HG03457 (cell line): ENCODE measurements around the gene TTC23L.

Experiments used
- ATAC-seq: cut with Tn5 transposase; IDR thresholded peaks from one replicate; pipeline ENCODE4 v1.9.1; 2021; ENCODE audit warnings: moderate number of reproducible peaks; ENCODE audit not compliant: unreplicated experiment

TTC23L gene

GRCh38 chr5:34832568-34832967 is 6.4 kb upstream of the TTC23L start:
- ATAC-seq: no peak

- ATAC-seq: no peak
Measured at GRCh38 chr5:34833090-34833489, 5.9 kb upstream of the TTC23L start.

GRCh38 chr5:34833976-34834793 is 4.8 kb upstream of the TTC23L start:
- ATAC-seq: no peak

- no peak for ATAC-seq
Measured at GRCh38 chr5:34834794-34835089, 4.2 kb upstream of the TTC23L start.

GRCh38 chr5:34835664-34836063 is 3.3 kb upstream of the TTC23L start:
- ATAC-seq: no peak

GRCh38 chr5:34841816-34842215 is 2.9 kb downstream of the TTC23L start:
- ATAC-seq: no peak

GRCh38 chr5:34842554-34842953 is 3.6 kb downstream of the TTC23L start:
- ATAC-seq: no peak

GRCh38 chr5:34843497-34843896 is 4.5 kb downstream of the TTC23L start:
- ATAC-seq: no peak

- no peak for ATAC-seq
Measured at GRCh38 chr5:34844106-34844505, 5.1 kb downstream of the TTC23L start.

- no peak for ATAC-seq
Measured at GRCh38 chr5:34844999-34845398, 6.0 kb downstream of the TTC23L start.

GRCh38 chr5:34847056-34847455 is 8.1 kb downstream of the TTC23L start:
- no peak for ATAC-seq

GRCh38 chr5:34847552-34847951 is 8.6 kb downstream of the TTC23L start:
- ATAC-seq: no peak

GRCh38 chr5:34848230-34848629 is 9.3 kb downstream of the TTC23L start:
- no peak for ATAC-seq

GRCh38 chr5:34849253-34849652 is 10.3 kb downstream of the TTC23L start:
- ATAC-seq: no peak

- peak; percentile 94 for ATAC-seq
Measured at GRCh38 chr5:34854459-34855174, 15.7 kb downstream of the TTC23L start.

GRCh38 chr5:34857161-34857560 is 18.2 kb downstream of the TTC23L start:
- no peak for ATAC-seq

- no peak for ATAC-seq
Measured at GRCh38 chr5:34857894-34858293, 18.9 kb downstream of the TTC23L start.

- ATAC-seq: no peak
Measured at GRCh38 chr5:34858790-34859189, 19.8 kb downstream of the TTC23L start.

- ATAC-seq: no peak
Measured at GRCh38 chr5:34859253-34859652, 20.3 kb downstream of the TTC23L start.

- no peak for ATAC-seq
Measured at GRCh38 chr5:34863946-34864345, 25.0 kb downstream of the TTC23L start.

GRCh38 chr5:34865091-34865490 is 26.1 kb downstream of the TTC23L start:
- ATAC-seq: no peak

GRCh38 chr5:34866989-34867471 is 28.1 kb downstream of the TTC23L start:
- no peak for ATAC-seq
